ENCODE data around the gene MXD3.

Gene MXD3

DNA sequence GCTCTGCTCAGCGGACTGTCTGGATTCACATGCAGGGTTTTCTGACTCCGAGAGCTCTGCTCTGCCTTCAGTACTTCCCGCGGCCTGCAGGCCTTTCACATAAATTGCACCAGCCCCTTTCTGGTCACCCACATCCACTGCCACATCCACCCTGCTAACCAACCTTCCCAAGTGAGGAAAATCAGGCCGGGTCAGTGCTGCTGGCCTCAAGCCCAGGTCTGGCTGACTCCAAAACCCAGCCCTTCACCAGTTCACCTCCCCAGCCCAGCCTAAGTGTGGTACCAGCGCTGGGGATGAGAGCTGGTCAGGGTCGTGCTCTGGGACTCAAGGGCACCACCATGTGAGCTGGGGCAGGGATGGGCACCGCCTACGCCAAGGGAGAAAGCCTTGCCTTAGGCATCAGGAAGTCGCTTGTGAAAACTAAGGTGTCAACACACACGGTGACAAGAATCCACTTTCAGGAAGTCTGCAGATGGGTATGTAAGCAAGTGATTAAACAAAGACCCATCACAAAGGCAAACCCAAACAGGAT lies 27.5 kb upstream of the MXD3 start:
- no peaks in the 10 kb centered on the region for H3K27me3 ChIP-seq (ENCODE audit: control insufficient read depth, insufficient read depth, low read length)
- H2AFZ ChIP-seq, result no peak overlapping the region
- H3K9me3 ChIP-seq (ENCODE audit: control insufficient read depth, low read length), result no peaks in the 10 kb centered on the region
- H3K9ac ChIP-seq, result no peak overlapping the region
- no peak overlapping the region for H3K4me3 ChIP-seq (ENCODE audit: low read depth, low read length)
- H3K4me2 ChIP-seq (ENCODE audit: low read length), result no peak overlapping the region
- no peaks in the 10 kb centered on the region for H3K36me3 ChIP-seq (ENCODE audit: control insufficient read depth, insufficient read depth, low read length)
- TF ChIP-seq, protein P1, sequence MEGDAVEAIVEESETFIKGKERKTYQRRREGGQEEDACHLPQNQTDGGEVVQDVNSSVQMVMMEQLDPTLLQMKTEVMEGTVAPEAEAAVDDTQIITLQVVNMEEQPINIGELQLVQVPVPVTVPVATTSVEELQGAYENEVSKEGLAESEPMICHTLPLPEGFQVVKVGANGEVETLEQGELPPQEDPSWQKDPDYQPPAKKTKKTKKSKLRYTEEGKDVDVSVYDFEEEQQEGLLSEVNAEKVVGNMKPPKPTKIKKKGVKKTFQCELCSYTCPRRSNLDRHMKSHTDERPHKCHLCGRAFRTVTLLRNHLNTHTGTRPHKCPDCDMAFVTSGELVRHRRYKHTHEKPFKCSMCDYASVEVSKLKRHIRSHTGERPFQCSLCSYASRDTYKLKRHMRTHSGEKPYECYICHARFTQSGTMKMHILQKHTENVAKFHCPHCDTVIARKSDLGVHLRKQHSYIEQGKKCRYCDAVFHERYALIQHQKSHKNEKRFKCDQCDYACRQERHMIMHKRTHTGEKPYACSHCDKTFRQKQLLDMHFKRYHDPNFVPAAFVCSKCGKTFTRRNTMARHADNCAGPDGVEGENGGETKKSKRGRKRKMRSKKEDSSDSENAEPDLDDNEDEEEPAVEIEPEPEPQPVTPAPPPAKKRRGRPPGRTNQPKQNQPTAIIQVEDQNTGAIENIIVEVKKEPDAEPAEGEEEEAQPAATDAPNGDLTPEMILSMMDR (IDR thresholded peaks at IDR 0.05), result no peak
- H3K79me2 ChIP-seq, result peaks cover 60% of the 10 kb centered on the region
- no peaks in the 10 kb centered on the region for H3K4me1 ChIP-seq
- no peak overlapping the region for H3K27ac ChIP-seq

DNA sequence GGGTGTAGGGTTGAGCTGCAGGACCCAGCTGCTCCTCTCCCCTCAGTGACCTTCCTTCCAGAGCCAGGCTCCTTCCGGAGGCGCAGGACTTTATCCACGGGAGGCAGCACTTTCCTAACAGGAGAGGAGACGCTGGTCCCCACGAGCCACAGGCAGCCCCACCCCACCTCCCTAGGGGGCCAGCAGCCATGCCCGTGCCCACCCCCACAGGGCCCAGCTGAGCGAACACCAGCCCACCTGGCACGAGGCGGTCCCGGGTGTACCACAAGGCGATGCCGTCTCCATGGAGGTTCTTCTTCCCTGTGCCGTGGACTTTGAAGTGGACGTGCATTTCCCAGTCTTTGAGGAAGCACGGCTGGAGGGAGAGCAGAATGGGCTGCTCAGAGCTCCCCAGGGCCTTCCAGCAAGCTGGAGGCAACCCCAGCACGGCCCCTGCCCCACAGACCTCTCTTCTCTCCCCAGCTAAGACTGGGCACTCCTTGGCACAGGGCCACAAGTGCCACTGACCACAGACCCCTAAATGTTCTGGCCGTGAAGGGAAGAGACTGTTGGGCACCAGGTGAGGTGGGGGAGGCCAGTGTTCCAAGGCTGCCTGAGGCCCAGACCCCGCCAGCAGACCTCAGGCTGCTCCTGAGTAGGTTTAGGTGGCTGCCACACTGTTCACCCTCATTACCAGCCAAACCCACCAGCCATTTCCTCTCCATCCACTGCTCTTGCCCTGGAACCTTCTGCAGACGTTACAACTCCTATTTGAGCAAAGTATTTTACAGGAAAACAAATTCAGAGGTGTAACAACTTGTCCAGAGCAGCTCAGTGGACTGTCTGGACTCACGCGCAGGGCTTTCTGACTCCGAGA lies 26.8 kb upstream of the MXD3 start:
- no peaks in the 10 kb centered on the region for H3K9me3 ChIP-seq (ENCODE audit: control insufficient read depth, low read length)
- H2AFZ ChIP-seq, result no peak overlapping the region
- H3K36me3 ChIP-seq (ENCODE audit: control insufficient read depth, insufficient read depth, low read length), result no peaks in the 10 kb centered on the region
- H3K9ac ChIP-seq, result no peak overlapping the region
- H3K79me2 ChIP-seq, result peaks cover 56% of the 10 kb centered on the region
- no peak overlapping the region for H3K27ac ChIP-seq
- H3K27me3 ChIP-seq (ENCODE audit: control insufficient read depth, insufficient read depth, low read length), result no peaks in the 10 kb centered on the region
- no peaks in the 10 kb centered on the region for H3K4me1 ChIP-seq
- H3K4me3 ChIP-seq (ENCODE audit: low read depth, low read length), result no peak overlapping the region
- TF ChIP-seq, protein P1 (IDR thresholded peaks at IDR 0.05), result no peak
- no peak overlapping the region for H3K4me2 ChIP-seq (ENCODE audit: low read length)

DNA sequence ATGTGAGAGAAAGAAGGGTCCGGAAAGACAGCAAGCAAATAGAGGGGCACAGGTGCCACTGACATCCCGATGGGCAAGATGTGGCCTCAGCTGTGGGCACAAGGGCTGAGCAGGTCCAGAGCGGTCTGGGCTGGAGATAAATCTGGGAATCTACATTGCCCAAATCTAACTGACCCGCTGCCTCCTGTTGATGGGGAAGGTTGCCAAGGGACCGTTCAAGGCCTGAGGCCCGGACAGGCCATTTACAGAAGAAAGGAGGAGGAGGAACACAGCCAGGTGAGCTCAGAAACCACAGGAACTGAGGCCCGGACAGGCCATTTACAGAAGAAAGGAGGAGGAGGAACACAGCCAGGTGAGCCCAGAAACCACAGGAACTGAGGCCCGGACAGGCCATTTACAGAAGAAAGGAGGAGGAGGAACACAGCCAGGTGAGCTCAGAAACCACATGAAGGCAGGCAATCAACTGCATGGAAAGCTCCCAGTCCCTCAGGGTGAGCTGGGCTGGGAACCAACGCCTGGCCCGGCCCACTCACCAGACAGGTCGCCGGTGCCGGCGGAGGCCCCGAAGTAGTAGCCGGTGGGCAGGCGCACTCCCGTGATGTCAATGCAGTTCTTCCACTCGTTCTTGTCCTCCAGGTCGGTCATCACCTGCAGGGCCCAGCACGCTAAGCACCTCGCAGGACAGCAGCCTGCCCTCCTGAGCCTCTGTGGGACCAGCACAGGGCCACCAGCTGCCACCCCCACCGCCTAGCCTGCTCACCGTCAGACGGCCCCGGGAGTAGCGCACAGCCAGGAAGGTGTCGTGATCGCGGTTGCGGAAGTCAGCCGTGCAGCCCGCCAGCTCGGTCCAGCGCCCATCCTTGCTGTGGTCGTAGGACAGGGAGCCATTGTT lies 25.2 kb upstream of the MXD3 start:
- H3K27ac ChIP-seq, result no peak overlapping the region
- H3K9me3 ChIP-seq (ENCODE audit: control insufficient read depth, low read length), result no peaks in the 10 kb centered on the region
- H3K27me3 ChIP-seq (ENCODE audit: control insufficient read depth, insufficient read depth, low read length), result no peaks in the 10 kb centered on the region
- H3K9ac ChIP-seq, result no peak overlapping the region
- H2AFZ ChIP-seq, result no peak overlapping the region
- TF ChIP-seq, protein P1 (IDR thresholded peaks at IDR 0.05), result no peak
- H3K4me3 ChIP-seq (ENCODE audit: low read depth, low read length), result no peak overlapping the region
- H3K79me2 ChIP-seq, result peaks cover 52% of the 10 kb centered on the region
- no peaks in the 10 kb centered on the region for H3K36me3 ChIP-seq (ENCODE audit: control insufficient read depth, insufficient read depth, low read length)
- no peaks in the 10 kb centered on the region for H3K4me1 ChIP-seq
- no peak overlapping the region for H3K4me2 ChIP-seq (ENCODE audit: low read length)

DNA sequence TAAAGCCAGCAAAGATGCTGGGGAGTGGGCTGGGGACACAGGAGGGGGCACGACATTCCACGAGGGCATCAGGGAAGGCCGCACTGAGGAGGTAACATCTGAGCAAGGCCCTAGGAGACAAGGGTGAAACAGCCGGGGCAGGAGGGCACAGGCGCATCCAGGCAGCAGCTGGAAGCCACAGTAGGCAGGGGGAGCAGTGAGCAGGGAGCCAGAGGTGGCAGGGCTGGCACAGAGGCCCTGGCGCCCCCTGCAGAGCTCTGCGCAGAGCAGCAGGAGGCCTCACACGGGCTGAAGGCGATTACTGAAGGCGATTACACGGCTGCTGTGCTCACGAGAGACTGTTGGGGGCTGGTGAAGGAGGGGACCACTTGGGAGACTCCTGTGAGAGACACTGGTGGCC lies 24.4 kb upstream of the MXD3 start:
- no peak overlapping the region for H3K4me3 ChIP-seq (ENCODE audit: low read depth, low read length)
- H3K27ac ChIP-seq, result no peak overlapping the region
- H2AFZ ChIP-seq, result no peak overlapping the region
- no peak overlapping the region for H3K9ac ChIP-seq
- H3K4me1 ChIP-seq, result no peaks in the 10 kb centered on the region
- H3K27me3 ChIP-seq (ENCODE audit: control insufficient read depth, insufficient read depth, low read length), result no peaks in the 10 kb centered on the region
- TF ChIP-seq, protein P1 (IDR thresholded peaks at IDR 0.05), result peak; percentile 6
- H3K4me2 ChIP-seq (ENCODE audit: low read length), result no peak overlapping the region
- no peaks in the 10 kb centered on the region for H3K9me3 ChIP-seq (ENCODE audit: control insufficient read depth, low read length)
- H3K36me3 ChIP-seq (ENCODE audit: control insufficient read depth, insufficient read depth, low read length), result no peaks in the 10 kb centered on the region
- peaks cover 45% of the 10 kb centered on the region for H3K79me2 ChIP-seq

Data from parathyroid adenoma (tissue), 2 donors.